ENCODE data around the gene VSIG2.

Gene VSIG2

DNA sequence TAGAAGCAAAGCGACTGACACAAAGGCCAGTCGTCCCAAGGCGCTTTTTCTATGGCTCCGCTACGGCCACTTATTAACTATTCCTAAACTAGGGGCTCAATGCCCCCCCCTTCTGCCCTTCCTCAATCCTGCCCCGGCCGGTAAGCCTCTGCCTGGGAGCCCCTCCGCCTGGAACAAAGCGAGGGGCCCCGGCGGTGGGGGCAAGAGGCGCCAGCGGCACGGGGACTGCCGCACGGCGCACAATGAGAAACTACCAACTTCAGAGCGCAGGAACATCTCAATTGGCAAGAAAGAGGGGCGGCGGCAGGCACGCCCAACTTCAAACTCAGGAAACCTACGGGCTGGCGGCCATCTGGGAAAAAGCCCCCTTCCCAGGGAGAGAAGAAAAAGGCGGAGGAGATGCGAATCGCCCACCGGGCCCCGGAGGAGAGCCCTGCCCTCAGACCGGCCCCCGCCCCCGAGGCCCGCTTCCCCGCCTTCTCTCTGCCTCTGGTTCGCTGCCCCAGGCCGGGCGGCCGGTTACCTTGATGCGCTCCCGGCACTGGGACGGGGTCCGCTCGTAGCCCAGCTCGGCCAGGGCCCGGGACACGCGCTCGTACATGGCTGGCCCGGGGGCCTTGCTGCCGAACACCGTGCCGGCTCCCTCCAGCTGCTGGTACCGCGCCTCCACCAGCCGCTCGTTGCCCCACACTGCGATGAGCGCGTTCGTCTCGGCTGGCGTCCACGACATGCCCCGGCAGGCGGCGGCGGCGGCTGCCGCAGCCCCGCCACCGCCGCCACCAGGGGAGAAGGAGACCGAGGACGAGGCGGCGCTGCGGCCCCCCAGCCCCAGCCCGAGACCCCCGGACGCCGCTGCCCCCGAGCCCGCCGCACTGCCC, 47.5 kb upstream of the VSIG2 start:
- no peak for TF ChIP-seq NFIC (IDR thresholded peaks at IDR 0.05)
- no peak for TF ChIP-seq FOXM1 (IDR thresholded peaks at IDR 0.05; ENCODE audit: borderline replicate concordance, low read depth)
- TF ChIP-seq, protein P1, sequence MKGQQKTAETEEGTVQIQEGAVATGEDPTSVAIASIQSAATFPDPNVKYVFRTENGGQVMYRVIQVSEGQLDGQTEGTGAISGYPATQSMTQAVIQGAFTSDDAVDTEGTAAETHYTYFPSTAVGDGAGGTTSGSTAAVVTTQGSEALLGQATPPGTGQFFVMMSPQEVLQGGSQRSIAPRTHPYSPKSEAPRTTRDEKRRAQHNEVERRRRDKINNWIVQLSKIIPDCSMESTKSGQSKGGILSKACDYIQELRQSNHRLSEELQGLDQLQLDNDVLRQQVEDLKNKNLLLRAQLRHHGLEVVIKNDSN (IDR thresholded peaks at IDR 0.05), result no peak
- TF ChIP-seq TEAD4 (IDR thresholded peaks at IDR 0.05), result no peak
- TF ChIP-seq EGR1 (IDR thresholded peaks at IDR 0.05), result no peak
- no peak for TF ChIP-seq RAD21 (IDR thresholded peaks at IDR 0.05; ENCODE audit: low read depth)
- TF ChIP-seq YY1 (IDR thresholded peaks at IDR 0.05; ENCODE audit: low read depth), result no peak
- TF ChIP-seq EP300 (IDR thresholded peaks at IDR 0.05; ENCODE audit: borderline replicate concordance), result no peak
- TF ChIP-seq TCF12 (IDR thresholded peaks at IDR 0.05; ENCODE audit: low read depth), result no peak
- TF ChIP-seq, protein P2, sequence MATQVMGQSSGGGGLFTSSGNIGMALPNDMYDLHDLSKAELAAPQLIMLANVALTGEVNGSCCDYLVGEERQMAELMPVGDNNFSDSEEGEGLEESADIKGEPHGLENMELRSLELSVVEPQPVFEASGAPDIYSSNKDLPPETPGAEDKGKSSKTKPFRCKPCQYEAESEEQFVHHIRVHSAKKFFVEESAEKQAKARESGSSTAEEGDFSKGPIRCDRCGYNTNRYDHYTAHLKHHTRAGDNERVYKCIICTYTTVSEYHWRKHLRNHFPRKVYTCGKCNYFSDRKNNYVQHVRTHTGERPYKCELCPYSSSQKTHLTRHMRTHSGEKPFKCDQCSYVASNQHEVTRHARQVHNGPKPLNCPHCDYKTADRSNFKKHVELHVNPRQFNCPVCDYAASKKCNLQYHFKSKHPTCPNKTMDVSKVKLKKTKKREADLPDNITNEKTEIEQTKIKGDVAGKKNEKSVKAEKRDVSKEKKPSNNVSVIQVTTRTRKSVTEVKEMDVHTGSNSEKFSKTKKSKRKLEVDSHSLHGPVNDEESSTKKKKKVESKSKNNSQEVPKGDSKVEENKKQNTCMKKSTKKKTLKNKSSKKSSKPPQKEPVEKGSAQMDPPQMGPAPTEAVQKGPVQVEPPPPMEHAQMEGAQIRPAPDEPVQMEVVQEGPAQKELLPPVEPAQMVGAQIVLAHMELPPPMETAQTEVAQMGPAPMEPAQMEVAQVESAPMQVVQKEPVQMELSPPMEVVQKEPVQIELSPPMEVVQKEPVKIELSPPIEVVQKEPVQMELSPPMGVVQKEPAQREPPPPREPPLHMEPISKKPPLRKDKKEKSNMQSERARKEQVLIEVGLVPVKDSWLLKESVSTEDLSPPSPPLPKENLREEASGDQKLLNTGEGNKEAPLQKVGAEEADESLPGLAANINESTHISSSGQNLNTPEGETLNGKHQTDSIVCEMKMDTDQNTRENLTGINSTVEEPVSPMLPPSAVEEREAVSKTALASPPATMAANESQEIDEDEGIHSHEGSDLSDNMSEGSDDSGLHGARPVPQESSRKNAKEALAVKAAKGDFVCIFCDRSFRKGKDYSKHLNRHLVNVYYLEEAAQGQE (IDR thresholded peaks at IDR 0.05; ENCODE audit: low read depth), result no peak
- TF ChIP-seq CREB1 (IDR thresholded peaks at IDR 0.05; ENCODE audit: low read depth), result no peak
- TF ChIP-seq, protein P3, sequence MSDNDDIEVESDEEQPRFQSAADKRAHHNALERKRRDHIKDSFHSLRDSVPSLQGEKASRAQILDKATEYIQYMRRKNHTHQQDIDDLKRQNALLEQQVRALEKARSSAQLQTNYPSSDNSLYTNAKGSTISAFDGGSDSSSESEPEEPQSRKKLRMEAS (IDR thresholded peaks at IDR 0.05), result no peak
- no peak for TF ChIP-seq TAF1 (IDR thresholded peaks at IDR 0.05; ENCODE audit: low read depth)
- no peak for TF ChIP-seq CEBPB (IDR thresholded peaks at IDR 0.05)
- TF ChIP-seq ZBTB7A (IDR thresholded peaks at IDR 0.05; ENCODE audit: low read depth), result no peak

DNA sequence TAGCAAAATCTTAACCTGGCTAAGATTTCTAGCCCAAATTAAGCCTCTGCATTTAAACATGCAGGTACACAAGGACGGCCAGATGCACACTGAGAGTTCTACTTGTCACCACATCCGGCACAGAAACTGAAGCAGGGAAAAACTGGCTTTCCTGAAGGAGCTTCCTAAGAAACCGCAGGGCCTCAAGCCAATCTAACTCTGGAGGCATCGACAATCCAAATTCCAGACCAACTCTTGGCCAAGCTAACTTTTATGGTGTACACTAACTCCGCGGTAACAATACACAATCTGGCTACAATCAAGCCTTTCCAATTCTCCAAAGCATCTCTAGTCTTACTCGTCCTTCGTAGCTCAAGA, 46.9 kb upstream of the VSIG2 start:
- TF ChIP-seq FOXM1 (IDR thresholded peaks at IDR 0.05; ENCODE audit: borderline replicate concordance, low read depth), result no peak
- TF ChIP-seq TCF12 (IDR thresholded peaks at IDR 0.05; ENCODE audit: low read depth), result no peak
- TF ChIP-seq TEAD4 (IDR thresholded peaks at IDR 0.05), result no peak
- no peak for TF ChIP-seq TAF1 (IDR thresholded peaks at IDR 0.05; ENCODE audit: low read depth)
- TF ChIP-seq ZBTB7A (IDR thresholded peaks at IDR 0.05; ENCODE audit: low read depth), result no peak
- TF ChIP-seq, protein P3 (IDR thresholded peaks at IDR 0.05), result no peak
- no peak for TF ChIP-seq YY1 (IDR thresholded peaks at IDR 0.05; ENCODE audit: low read depth)
- TF ChIP-seq NFIC (IDR thresholded peaks at IDR 0.05), result no peak

DNA sequence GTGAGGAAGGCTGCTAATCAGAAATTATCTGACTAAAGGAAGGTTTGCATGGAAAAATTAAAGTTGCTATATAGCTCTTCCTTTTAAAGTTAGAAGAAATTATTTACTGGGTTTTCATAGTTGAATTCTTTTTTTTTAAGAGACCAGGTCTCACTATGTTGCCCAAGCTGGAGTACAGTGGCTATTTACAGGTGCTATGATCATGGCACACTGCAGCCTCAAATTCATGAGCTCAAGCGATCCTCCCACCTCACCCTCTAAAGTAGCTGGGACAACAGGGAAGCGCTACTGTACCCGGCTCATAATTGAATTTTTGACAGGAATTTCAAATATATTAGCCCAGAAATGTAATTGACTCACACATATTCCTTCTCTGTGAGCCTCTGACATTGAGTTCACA, 44.3 kb upstream of the VSIG2 start:
- TF ChIP-seq TAF1 (IDR thresholded peaks at IDR 0.05; ENCODE audit: low read depth) (no peak), EP300 (IDR thresholded peaks at IDR 0.05; ENCODE audit: borderline replicate concordance) (no peak), EGR1 (IDR thresholded peaks at IDR 0.05) (no peak), FOXM1 (IDR thresholded peaks at IDR 0.05; ENCODE audit: borderline replicate concordance, low read depth) (no peak), ZBTB7A (IDR thresholded peaks at IDR 0.05; ENCODE audit: low read depth) (no peak), CEBPB (IDR thresholded peaks at IDR 0.05) (no peak), YY1 (IDR thresholded peaks at IDR 0.05; ENCODE audit: low read depth) (no peak), TEAD4 (IDR thresholded peaks at IDR 0.05) (no peak), NFIC (IDR thresholded peaks at IDR 0.05) (no peak), CREB1 (IDR thresholded peaks at IDR 0.05; ENCODE audit: low read depth) (no peak), RAD21 (IDR thresholded peaks at IDR 0.05; ENCODE audit: low read depth) (no peak), TCF12 (IDR thresholded peaks at IDR 0.05; ENCODE audit: low read depth) (no peak)
- TF ChIP-seq, protein P3 (IDR thresholded peaks at IDR 0.05), result no peak
- TF ChIP-seq, protein P1 (IDR thresholded peaks at IDR 0.05), result no peak
- TF ChIP-seq, protein P2 (IDR thresholded peaks at IDR 0.05; ENCODE audit: low read depth), result no peak

DNA sequence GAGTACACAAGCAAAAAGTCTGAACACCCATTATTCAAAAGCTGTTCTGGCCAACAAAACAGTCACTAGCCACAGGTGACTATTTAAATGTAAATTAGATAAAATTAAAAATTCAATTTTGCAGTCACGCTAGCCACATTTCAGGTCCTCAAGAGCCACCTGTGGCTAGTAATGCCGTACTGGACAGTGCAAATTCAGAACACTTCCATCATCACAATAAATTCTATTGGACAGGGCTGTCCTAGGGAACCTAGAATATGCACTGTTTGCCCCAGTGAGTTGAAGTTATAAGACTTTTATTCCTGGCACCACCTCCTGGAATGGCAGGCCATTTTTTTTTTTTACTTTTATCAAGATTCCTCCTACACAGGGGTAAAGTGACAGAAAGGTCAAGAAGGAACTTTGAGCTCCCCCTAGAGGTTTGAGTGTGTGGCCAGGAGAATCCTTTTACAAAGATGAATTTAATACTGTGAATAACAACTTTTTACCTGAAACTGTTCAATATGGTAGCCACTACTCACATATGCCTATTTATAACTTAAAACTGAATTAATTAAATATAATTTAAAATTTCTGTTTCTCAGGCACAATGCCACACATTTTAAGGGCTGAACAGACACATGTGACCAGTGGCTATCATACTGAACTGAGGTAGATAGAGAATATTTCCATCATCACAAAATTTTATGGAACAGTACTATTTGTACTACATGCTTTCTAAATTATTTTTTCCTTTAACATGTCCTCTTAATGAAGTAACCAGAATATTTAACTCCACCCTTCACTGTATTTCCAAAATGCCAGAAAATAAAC, 41.6 kb upstream of the VSIG2 start:
- no peak for TF ChIP-seq CREB1 (IDR thresholded peaks at IDR 0.05; ENCODE audit: low read depth)
- no peak for TF ChIP-seq YY1 (IDR thresholded peaks at IDR 0.05; ENCODE audit: low read depth)
- TF ChIP-seq, protein P2 (IDR thresholded peaks at IDR 0.05; ENCODE audit: low read depth), result no peak
- no peak for TF ChIP-seq TCF12 (IDR thresholded peaks at IDR 0.05; ENCODE audit: low read depth)
- TF ChIP-seq ZBTB7A (IDR thresholded peaks at IDR 0.05; ENCODE audit: low read depth), result no peak
- peak; percentile 64 for TF ChIP-seq RAD21 (IDR thresholded peaks at IDR 0.05; ENCODE audit: low read depth)

All from Ishikawa (cell line).